SK-N-SH treated with all-trans-retinoic acid at 6 μM for 48 hours (cell line): ENCODE measurements around the gene KDF1.

ENCODE experiments used
- ATAC-seq: fragments of 200-7000 bp; cut with Tn5 transposase; 3 replicates; pipeline ENCODE4 v1.9.1; 2020; ENCODE audit warnings: mild to moderate bottlenecking, moderate library complexity
- ARNTL ChIP-seq: fragments of 450-650 bp; formaldehyde crosslinking; IDR thresholded peaks from 2 replicates; pipeline ENCODE4 v1.5.0; 2020; ENCODE audit warnings: low read depth, mild to moderate bottlenecking, moderate library complexity, borderline replicate concordance
- BACH2 ChIP-seq: fragments of 250-450 bp; sonication (Bioruptor Pico); IDR thresholded peaks from 2 replicates; pipeline ENCODE4 v1.9.0; 2021; ENCODE audit warnings: mild to moderate bottlenecking, borderline replicate concordance
- CSDC2 ChIP-seq: fragments of 250-450 bp; sonication (Bioruptor Pico); IDR thresholded peaks from 2 replicates; pipeline ENCODE4 v1.5.0; 2020; ENCODE audit warnings: mild to moderate bottlenecking, moderate library complexity
- CSRNP3 ChIP-seq: fragments of 250-450 bp; sonication (Bioruptor Pico); IDR thresholded peaks from 2 replicates; pipeline ENCODE4 v1.5.1; 2021; ENCODE audit warnings: mild to moderate bottlenecking, moderate library complexity
- ESRRG ChIP-seq: fragments of 250-450 bp; sonication (Bioruptor Pico); IDR thresholded peaks from 2 replicates; pipeline ENCODE4 v1.6.1; 2021; ENCODE audit warnings: mild to moderate bottlenecking
- GLIS3 ChIP-seq: fragments of 250-450 bp; sonication (Bioruptor Pico); IDR thresholded peaks from 2 replicates; pipeline ENCODE4 v1.5.0; 2020; ENCODE audit warnings: mild to moderate bottlenecking, moderate library complexity
- ISL1 ChIP-seq: fragments of 250-450 bp; sonication (Bioruptor Pico); IDR thresholded peaks from 2 replicates; pipeline ENCODE4 v2.1.2; 2022; ENCODE audit warnings: mild to moderate bottlenecking, moderate library complexity
- OSR1 ChIP-seq: fragments of 250-450 bp; sonication (Bioruptor Pico); IDR thresholded peaks from 2 replicates; pipeline ENCODE4 v1.8.0; 2022; ENCODE audit warnings: moderate library complexity, mild to moderate bottlenecking, inconsistent platforms
- POU6F1 ChIP-seq: fragments of 250-450 bp; sonication (Bioruptor Pico); IDR thresholded peaks from 2 replicates; pipeline ENCODE4 v1.8.0; 2021; ENCODE audit warnings: low read depth, mild to moderate bottlenecking, moderate library complexity, borderline replicate concordance
- PPARA ChIP-seq: fragments of 250-450 bp; sonication (Bioruptor Pico); IDR thresholded peaks from 2 replicates; pipeline ENCODE4 v1.5.0; 2020; ENCODE audit warnings: mild to moderate bottlenecking, borderline replicate concordance
- RARB ChIP-seq: fragments of 250-450 bp; sonication (Bioruptor Pico); IDR thresholded peaks from 2 replicates; pipeline ENCODE4 v1.8.0; 2021; ENCODE audit warnings: mild to moderate bottlenecking, moderate library complexity
- SNAI2 ChIP-seq: fragments of 250-450 bp; sonication (Bioruptor Pico); IDR thresholded peaks from 2 replicates; pipeline ENCODE4 v1.5.0; 2020; ENCODE audit warnings: mild to moderate bottlenecking, moderate library complexity
- TCF4 ChIP-seq: fragments of 250-450 bp; sonication (Bioruptor Pico); IDR thresholded peaks from 2 replicates; pipeline ENCODE4 v1.8.0; 2021; ENCODE audit warnings: mild to moderate bottlenecking, moderate library complexity, borderline replicate concordance
- TOX ChIP-seq: fragments of 250-450 bp; sonication (Bioruptor Pico); IDR thresholded peaks from 2 replicates; pipeline ENCODE4 v1.8.0; 2021; ENCODE audit warnings: mild to moderate bottlenecking, moderate library complexity, borderline replicate concordance
- TSHZ2 ChIP-seq: fragments of 250-450 bp; sonication (Bioruptor Pico); IDR thresholded peaks from 2 replicates; pipeline ENCODE4 v1.5.0; 2020; ENCODE audit warnings: mild to moderate bottlenecking, moderate library complexity
- ZC3H10 ChIP-seq: fragments of 250-450 bp; sonication (Bioruptor Pico); IDR thresholded peaks from 2 replicates; pipeline ENCODE4 v1.5.1; 2021; ENCODE audit warnings: mild to moderate bottlenecking, moderate library complexity
- ZFP3 ChIP-seq: fragments of 250-450 bp; sonication (Bioruptor Pico); IDR thresholded peaks from 2 replicates; pipeline ENCODE4 v1.5.0; 2020; ENCODE audit warnings: mild to moderate bottlenecking, moderate library complexity
- ZFP30 ChIP-seq: fragments of 450-650 bp; formaldehyde crosslinking; IDR thresholded peaks from 2 replicates; pipeline ENCODE4 v1.5.0; 2022; ENCODE audit warnings: mild to moderate bottlenecking, moderate library complexity
- ZNF565 ChIP-seq: fragments of 450-650 bp; formaldehyde crosslinking; conservative IDR thresholded peaks from 2 replicates; pipeline ENCODE4 v1.5.0; 2020; ENCODE audit warnings: low read depth, mild to moderate bottlenecking, moderate library complexity
- ZNF70 ChIP-seq: fragments of 450-650 bp; formaldehyde crosslinking; IDR thresholded peaks from 2 replicates; pipeline ENCODE4 v1.5.0; 2020; ENCODE audit warnings: mild to moderate bottlenecking, moderate library complexity
- ZNF8 ChIP-seq: fragments of 450-650 bp; formaldehyde crosslinking; IDR thresholded peaks from 2 replicates; pipeline ENCODE4 v1.5.0; 2020; ENCODE audit warnings: mild to moderate bottlenecking, moderate library complexity
- TF ChIP-seq, protein P1 (sequence below): fragments of 250-450 bp; sonication (Bioruptor Pico); IDR thresholded peaks from 2 replicates; pipeline ENCODE4 v1.5.1; 2020; ENCODE audit warnings: low read depth, mild to moderate bottlenecking, moderate library complexity
- TF ChIP-seq, protein P2 (sequence below): fragments of 250-450 bp; sonication (Bioruptor Pico); IDR thresholded peaks from 2 replicates; pipeline ENCODE4 v1.8.0; 2020; ENCODE audit warnings: mild to moderate bottlenecking, moderate library complexity, borderline replicate concordance

KDF1 gene

GRCh38 chr1:26957306-26957705 lies 3.0 kb downstream of the KDF1 start:
- ATAC-seq: no peak
- no peak for TF ChIP-seq SNAI2
- no peak for TF ChIP-seq PPARA
- no peak for TF ChIP-seq ARNTL (CRISPR knock-in tag)
- TF ChIP-seq TSHZ2: no peak
- TF ChIP-seq ISL1 (CRISPR knock-in tag): no peak
- TF ChIP-seq ESRRG: no peak
- no peak for TF ChIP-seq ZC3H10 (CRISPR knock-in tag)
- no peak for TF ChIP-seq POU6F1 (CRISPR knock-in tag)
- no peak for TF ChIP-seq TOX (CRISPR knock-in tag)
- TF ChIP-seq RARB: no peak
- TF ChIP-seq ZNF70: no peak
- no peak for TF ChIP-seq ZNF8 (CRISPR knock-in tag)
- TF ChIP-seq TCF4 (CRISPR knock-in tag): no peak
- no peak for TF ChIP-seq ZNF565 (CRISPR knock-in tag)
- no peak for TF ChIP-seq GLIS3 (CRISPR knock-in tag)
- TF ChIP-seq, protein P1, sequence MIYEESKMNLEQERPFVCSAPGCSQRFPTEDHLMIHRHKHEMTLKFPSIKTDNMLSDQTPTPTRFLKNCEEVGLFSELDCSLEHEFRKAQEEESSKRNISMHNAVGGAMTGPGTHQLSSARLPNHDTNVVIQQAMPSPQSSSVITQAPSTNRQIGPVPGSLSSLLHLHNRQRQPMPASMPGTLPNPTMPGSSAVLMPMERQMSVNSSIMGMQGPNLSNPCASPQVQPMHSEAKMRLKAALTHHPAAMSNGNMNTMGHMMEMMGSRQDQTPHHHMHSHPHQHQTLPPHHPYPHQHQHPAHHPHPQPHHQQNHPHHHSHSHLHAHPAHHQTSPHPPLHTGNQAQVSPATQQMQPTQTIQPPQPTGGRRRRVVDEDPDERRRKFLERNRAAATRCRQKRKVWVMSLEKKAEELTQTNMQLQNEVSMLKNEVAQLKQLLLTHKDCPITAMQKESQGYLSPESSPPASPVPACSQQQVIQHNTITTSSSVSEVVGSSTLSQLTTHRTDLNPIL (CRISPR knock-in tag): no peak
- TF ChIP-seq CSDC2 (CRISPR knock-in tag): no peak

DNA sequence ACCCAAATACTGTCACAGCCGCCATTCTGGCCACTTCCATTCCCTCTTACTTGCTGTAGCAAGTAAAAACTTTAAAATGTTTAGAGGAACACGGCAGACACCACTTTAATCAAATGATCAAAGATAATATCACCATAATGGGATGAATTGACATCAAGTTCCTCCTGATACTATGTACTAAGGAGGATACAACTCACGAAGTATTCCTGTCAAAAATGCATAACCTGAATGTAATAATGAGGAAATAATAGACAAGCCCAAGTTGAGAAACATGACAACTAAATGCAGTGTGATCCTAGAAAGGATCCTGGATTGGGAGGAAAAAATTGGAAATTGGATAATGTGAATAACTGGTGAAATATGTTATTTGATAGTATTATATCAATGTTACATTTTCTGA lies 3.9 kb downstream of the KDF1 start:
- ATAC-seq: no peak
- no peak for TF ChIP-seq ZNF70
- TF ChIP-seq ZNF8 (CRISPR knock-in tag): no peak
- TF ChIP-seq, all 23 proteins: peak for 0

- no peak for ATAC-seq
Observed at GRCh38 chr1:26953374-26953773, 6.9 kb downstream of the KDF1 start.

More at GRCh38 chr1:26953374-26953773, 6.9 kb downstream of the KDF1 start:
- no peak for TF ChIP-seq POU6F1 (CRISPR knock-in tag)
- TF ChIP-seq ESRRG: no peak
- TF ChIP-seq TCF4 (CRISPR knock-in tag): no peak
- no peak for TF ChIP-seq CSDC2 (CRISPR knock-in tag)
- TF ChIP-seq, protein P1 (CRISPR knock-in tag): no peak
- TF ChIP-seq ZNF565 (CRISPR knock-in tag): no peak
- TF ChIP-seq ZFP30 (CRISPR knock-in tag): no peak
- TF ChIP-seq, protein P2, sequence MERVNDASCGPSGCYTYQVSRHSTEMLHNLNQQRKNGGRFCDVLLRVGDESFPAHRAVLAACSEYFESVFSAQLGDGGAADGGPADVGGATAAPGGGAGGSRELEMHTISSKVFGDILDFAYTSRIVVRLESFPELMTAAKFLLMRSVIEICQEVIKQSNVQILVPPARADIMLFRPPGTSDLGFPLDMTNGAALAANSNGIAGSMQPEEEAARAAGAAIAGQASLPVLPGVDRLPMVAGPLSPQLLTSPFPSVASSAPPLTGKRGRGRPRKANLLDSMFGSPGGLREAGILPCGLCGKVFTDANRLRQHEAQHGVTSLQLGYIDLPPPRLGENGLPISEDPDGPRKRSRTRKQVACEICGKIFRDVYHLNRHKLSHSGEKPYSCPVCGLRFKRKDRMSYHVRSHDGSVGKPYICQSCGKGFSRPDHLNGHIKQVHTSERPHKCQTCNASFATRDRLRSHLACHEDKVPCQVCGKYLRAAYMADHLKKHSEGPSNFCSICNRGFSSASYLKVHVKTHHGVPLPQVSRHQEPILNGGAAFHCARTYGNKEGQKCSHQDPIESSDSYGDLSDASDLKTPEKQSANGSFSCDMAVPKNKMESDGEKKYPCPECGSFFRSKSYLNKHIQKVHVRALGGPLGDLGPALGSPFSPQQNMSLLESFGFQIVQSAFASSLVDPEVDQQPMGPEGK (CRISPR knock-in tag): no peak
- TF ChIP-seq ZNF70: no peak
- no peak for TF ChIP-seq ZNF8 (CRISPR knock-in tag)
- no peak for TF ChIP-seq CSRNP3 (CRISPR knock-in tag)
- TF ChIP-seq PPARA: no peak
- TF ChIP-seq ISL1 (CRISPR knock-in tag): no peak
- TF ChIP-seq OSR1 (CRISPR knock-in tag): no peak
- no peak for TF ChIP-seq ZC3H10 (CRISPR knock-in tag)
- no peak for TF ChIP-seq SNAI2
- no peak for TF ChIP-seq ZFP3 (CRISPR knock-in tag)
- no peak for TF ChIP-seq TSHZ2
- TF ChIP-seq BACH2 (CRISPR knock-in tag): no peak
- TF ChIP-seq, all 23 proteins: peak for 0
